Limb (tissue), 2 donors: ENCODE measurements around the gene RAB38.

Experiments used
- DNase-seq, 2 donors: peaks; one replicate each; pipeline ENCODE4 v3.0.0-alpha.2; 2016; ENCODE audit errors: extremely low spot score in 2 of 2

The RAB38 gene

GRCh38 chr11:88103337-88104206 is 71.7 kb downstream of the RAB38 start:
- no peak for DNase-seq

DNA sequence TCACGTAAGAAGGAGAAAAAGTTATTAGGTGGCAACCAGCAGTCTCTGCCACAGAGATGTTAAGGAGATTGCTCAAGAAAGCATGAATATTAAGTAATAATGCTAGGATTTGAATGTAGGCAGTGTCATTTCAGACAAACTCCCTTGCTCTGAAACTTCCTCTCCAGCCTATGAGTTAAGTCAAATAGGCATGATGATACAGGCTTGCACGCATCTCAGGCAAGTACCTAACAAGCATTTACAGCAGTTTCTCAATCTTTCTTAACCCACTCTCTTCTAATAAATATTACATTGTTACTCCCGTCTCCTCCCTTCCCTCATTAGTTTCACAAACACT is 72.7 kb downstream of the RAB38 start:
- no peak for DNase-seq

- DNase-seq, result no peak
These were observed 73.2 kb downstream of the RAB38 start for GRCh38 chr11:88101881-88102597.

DNA sequence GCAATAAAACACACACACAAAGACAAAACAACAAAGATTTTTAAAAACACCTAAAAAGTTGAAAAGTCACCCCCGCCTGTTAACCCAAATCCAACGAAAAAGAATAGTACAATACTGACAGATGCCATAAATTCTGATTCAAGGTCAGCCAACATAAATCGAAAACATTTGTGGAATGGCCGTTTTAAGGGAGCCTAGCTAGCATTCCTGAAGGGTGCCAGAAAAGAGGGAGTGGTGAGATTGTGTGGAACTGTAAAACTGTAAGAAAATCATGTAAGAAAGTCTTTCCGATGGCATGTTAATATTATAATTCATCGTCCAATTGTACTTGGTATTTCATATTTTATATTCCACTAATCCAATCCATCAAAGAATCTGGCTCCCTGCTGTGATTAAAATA is 75.1 kb downstream of the RAB38 start:
- no peak for DNase-seq

- DNase-seq, result no peak
These were observed 77.0 kb downstream of the RAB38 start for GRCh38 chr11:88098289-88098688.

GRCh38 chr11:88089134-88089533 is 86.1 kb downstream of the RAB38 start:
- DNase-seq, result no peak

DNA sequence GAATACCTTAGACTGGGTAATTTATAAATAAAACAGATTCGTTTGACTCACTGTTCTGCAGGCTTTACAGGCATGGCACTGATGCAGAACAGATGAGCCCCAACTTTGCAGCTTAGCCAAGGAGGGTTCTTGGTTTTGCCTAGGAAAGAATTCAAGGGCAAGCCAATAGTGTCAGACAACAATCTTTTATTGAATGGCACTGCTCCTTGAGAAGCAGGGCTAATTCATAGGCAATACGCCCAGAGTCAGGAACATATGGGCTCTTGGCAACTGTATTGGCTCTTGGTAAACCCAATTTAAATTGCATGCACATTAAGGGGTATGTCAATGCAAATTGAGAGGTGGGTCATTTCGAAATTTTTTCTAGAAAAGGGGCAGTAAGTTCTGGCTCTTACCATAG is 87.9 kb downstream of the RAB38 start:
- DNase-seq, result no peak

DNA sequence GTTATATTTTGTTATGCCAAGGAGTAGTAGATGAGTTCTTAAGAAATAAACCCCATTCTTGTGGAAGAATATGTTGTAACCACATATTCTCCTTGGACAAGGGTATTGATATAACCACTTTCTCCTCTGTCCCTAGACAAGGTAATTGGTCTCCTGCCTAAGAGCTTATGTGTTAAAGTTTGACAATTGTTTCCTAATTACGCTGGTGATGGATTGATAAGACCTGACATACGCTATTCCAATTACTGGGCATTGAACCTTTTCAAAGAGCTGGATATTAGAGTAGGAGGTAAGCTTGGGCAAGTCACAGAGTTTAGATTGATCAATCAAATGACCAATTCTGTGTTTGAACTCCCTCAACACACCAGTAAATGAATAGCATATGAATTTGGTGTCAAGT is 88.9 kb downstream of the RAB38 start:
- no peak for DNase-seq

- DNase-seq, result no peak
These were observed 104.8 kb downstream of the RAB38 start for GRCh38 chr11:88070437-88070836.

GRCh38 chr11:88068848-88069554 is 106.2 kb downstream of the RAB38 start:
- DNase-seq, result no peak

- DNase-seq, result no peak
These were observed 109.2 kb downstream of the RAB38 start for GRCh38 chr11:88066090-88066489.

DNA sequence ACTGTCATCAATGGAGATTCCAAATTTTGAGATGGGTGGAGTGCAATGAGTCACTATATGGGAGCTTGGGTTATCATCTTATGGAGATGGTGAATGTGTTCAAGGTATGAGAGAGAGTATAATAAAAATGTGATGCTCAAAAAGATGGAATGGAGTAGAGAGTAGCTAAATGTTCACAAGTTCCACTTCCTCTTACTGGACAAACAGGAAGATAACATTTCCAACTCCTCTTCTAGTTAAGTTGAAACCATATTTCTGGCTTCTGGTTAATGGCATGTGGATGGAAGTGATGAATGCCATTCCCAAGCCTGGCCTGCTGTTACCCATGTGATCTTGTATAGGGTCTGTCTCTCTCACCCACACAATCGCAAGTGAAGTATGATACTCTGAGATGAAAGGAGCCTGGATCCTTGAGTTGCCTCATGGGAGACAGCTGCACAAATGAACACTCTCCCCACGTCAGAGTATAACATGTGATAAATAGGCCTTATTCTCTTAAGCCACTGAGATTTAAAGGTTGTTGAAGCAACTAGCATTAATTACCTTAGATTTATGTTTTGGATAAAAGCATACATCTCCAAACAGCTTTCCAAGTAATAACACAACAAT is 111.0 kb downstream of the RAB38 start:
- no peak for DNase-seq
